Sigmoid colon (tissue), 7 donors: ENCODE data around the gene PREP. TPM values are rescaled to one million over a fixed set of nuclear protein-coding genes. Genes with fewer than 3 reads are reported as not detected.

Experiments
- DNase-seq: peaks from one replicate; pipeline ENCODE4 v3.0.0-alpha.2; 2019
- H3K27ac ChIP-seq, 4 donors: fragments of 200-600 bp; sonication (generic); one replicate each; pipeline ENCODE4 v1.5.1; 2016 to 2019; ENCODE audit warnings: mild to moderate bottlenecking in 1 of 4
- H3K27me3 ChIP-seq, 3 donors: fragments of 200-600 bp; sonication (generic); one replicate each; pipeline ENCODE4 v1.5.1; 2019; ENCODE audit warnings: mild to moderate bottlenecking in 1 of 3
- H3K36me3 ChIP-seq, 4 donors: fragments of 200-600 bp; sonication (generic); one replicate each; pipeline ENCODE4 v1.5.1; 2016 to 2019
- H3K4me1 ChIP-seq, 4 donors: fragments of 200-600 bp; sonication (generic); one replicate each; pipeline ENCODE4 v1.5.1; 2017 to 2019
- H3K4me3 ChIP-seq, 4 donors: fragments of 200-600 bp; sonication (generic); one replicate each; pipeline ENCODE4 v1.5.1; 2017 to 2019; ENCODE audit warnings: mild to moderate bottlenecking in 2 of 4, moderate library complexity in 1 of 4
- H3K9me3 ChIP-seq, 4 donors: fragments of 200-600 bp in 3 of 4; sonication (generic) in 3 of 4; one replicate each; pipeline versions ENCODE4 v1.5.1 to v1.6.1; 2013 to 2019
- CTCF ChIP-seq, 4 experiments: fragments of 450-650 bp in 3 of 4; fragments of 200-600 bp in 1 of 4; IDR thresholded peaks; one replicate each; pipeline ENCODE4 v1.5.1; 2016 to 2019; ENCODE audit warnings: antibody characterized with exemption in 4 of 4, mild to moderate bottlenecking in 3 of 4, moderate library complexity in 2 of 4
- EP300 ChIP-seq, 4 donors: sonication (generic); formaldehyde crosslinking; IDR thresholded peaks; one replicate each; pipeline ENCODE4 v1.6.1; 2017; ENCODE audit warnings: antibody characterized with exemption in 4 of 4
- POLR2A ChIP-seq, 2 donors: fragments of 450-650 bp; IDR thresholded peaks; one replicate each; pipeline ENCODE4 v1.6.1; 2016; ENCODE audit warnings: antibody characterized with exemption in 2 of 2, mild to moderate bottlenecking in 2 of 2, moderate library complexity in 2 of 2
- POLR2AphosphoS5 ChIP-seq, 4 donors: sonication (generic); formaldehyde crosslinking; IDR thresholded peaks; one replicate each; pipeline ENCODE4 v1.6.1; 2017; ENCODE audit warnings: antibody characterized with exemption in 4 of 4
- WGBS, 2 donors: extraction: QIAGEN DNeasy Blood & Tissue Kit; methylation state at CpG; one replicate each; pipeline ENCODE4 v1.1.7; 2013; 5-methylcytosine and 5-hydroxymethylcytosine counted together
- intact Hi-C: fragments of 100-400 bp; cut with DNase I; formaldehyde crosslinking; loops from one replicate; pipeline ENCODE4 v1.15.1; 2023
- polyA plus RNA-seq, 3 donors: library from polyadenylated mRNA; stranded (reverse); fragments of 200-250 nt; gene quantifications; one replicate each; pipeline ENCODE4 v1.2.3, GENCODE V29; 2013
- total RNA-seq, 4 donors: library from RNA; depleted of rRNA; stranded (reverse); fragments of >200 nt; gene quantifications; one replicate each; pipeline ENCODE4 v1.1.0, GENCODE V29; 2016
- donor health status: healthy with polysubstance abuse.
- donor health status: Bipolar disorder and iron deficiency.
- donor health status: healthy.

The PREP gene
- total RNA-seq (10 to 100 TPM; 14.1 to 23.5 (median 21.1) TPM), polyA plus RNA-seq (10 to 100 TPM; 37.2 to 47.9 (median 44.6) TPM)

- Histone ChIP-seq H3K36me3 (no peaks in the 10 kb centered on the region), H3K4me3 (peak within 1 kb of the TSS; percentile 86 to 95 (median 90)), H3K27ac (peak within 1 kb of the TSS; percentile 78 to 89 (median 86)), H3K27me3 (no peaks in the 10 kb centered on the region), H3K9me3 (no peaks in the 10 kb centered on the region), H3K4me1 (peaks cover 0 to 30% (median 25%) of the 10 kb centered on the region in 4 donors)
- 1 to 2% methylated on average over 84 of the region's 84 CpGs for WGBS, 2 donors
- DNase-seq: peak; percentile 90
- peak; percentile 76 to 94 (median 86) for TF ChIP-seq CTCF (IDR thresholded peaks at IDR 0.05)
- TF ChIP-seq EP300 (IDR thresholded peaks at IDR 0.05): no peak
- peak in 3 of 4 donors; percentile 30 to 48 (median 33) for TF ChIP-seq POLR2AphosphoS5 (IDR thresholded peaks at IDR 0.05)
- no peak for TF ChIP-seq POLR2A (IDR thresholded peaks at IDR 0.05)
- intact Hi-C loops: loop anchor here (1.0 to 5.0 kb wide), 3 partner anchors 76 to 316 kb away; a partner anchor contains a TSS
These were observed at the start of gene PREP for GRCh38 chr6:105402939-105403935. Gene PREP (minus strand): TSS chr6:105403082. CDS start chr6:105402891, 191 bp downstream.

- no peak for TF ChIP-seq EP300 (IDR thresholded peaks at IDR 0.05)
- no peak for TF ChIP-seq POLR2A (IDR thresholded peaks at IDR 0.05)
- no peak overlapping the region for H3K27ac ChIP-seq
These were observed 49.5 kb upstream of the PREP start for GRCh38 chr6:105452376-105452775.

GRCh38 chr6:105449756-105450390 lies 47.0 kb upstream of the PREP start:
- no peak overlapping the region for H3K27ac ChIP-seq
- H3K4me3 ChIP-seq: no peak overlapping the region
- no peaks in the 10 kb centered on the region for H3K36me3 ChIP-seq
- intact Hi-C loops: no loop called here
- TF ChIP-seq CTCF (IDR thresholded peaks at IDR 0.05) (no peak), POLR2A (IDR thresholded peaks at IDR 0.05) (no peak), POLR2AphosphoS5 (IDR thresholded peaks at IDR 0.05) (no peak), EP300 (IDR thresholded peaks at IDR 0.05) (no peak)
- 86 to 94% methylated on average over 2 of the region's 2 CpGs for WGBS, 2 donors
- no peaks in the 10 kb centered on the region for H3K4me1 ChIP-seq
- H3K27me3 ChIP-seq: no peaks in the 10 kb centered on the region
- no peak for DNase-seq
- H3K9me3 ChIP-seq: no peaks in the 10 kb centered on the region

More at GRCh38 chr6:105452376-105452775, 49.5 kb upstream of the PREP start:
- Histone ChIP-seq H3K4me3 (no peak overlapping the region), H3K36me3 (no peaks in the 10 kb centered on the region), H3K27me3 (no peaks in the 10 kb centered on the region), H3K9me3 (no peaks in the 10 kb centered on the region), H3K4me1 (no peaks in the 10 kb centered on the region)
- WGBS, 2 donors: 99% methylated on average over 2 of the region's 2 CpGs
- intact Hi-C loops: no loop called here
- DNase-seq: no peak

- no peak overlapping the region for H3K27ac ChIP-seq
- DNase-seq: no peak
- no peak overlapping the region for H3K4me3 ChIP-seq
- no peaks in the 10 kb centered on the region for H3K4me1 ChIP-seq
- 63 to 70% methylated on average over 1 of the region's 1 CpG for WGBS, 2 donors
- H3K36me3 ChIP-seq: no peaks in the 10 kb centered on the region
- TF ChIP-seq POLR2AphosphoS5 (IDR thresholded peaks at IDR 0.05): no peak
- H3K9me3 ChIP-seq: no peaks in the 10 kb centered on the region
- intact Hi-C loops: no loop called here
- no peaks in the 10 kb centered on the region for H3K27me3 ChIP-seq
These were observed 42.6 kb upstream of the PREP start for GRCh38 chr6:105445481-105445880.

GRCh38 chr6:105443941-105444340 lies 41.1 kb upstream of the PREP start:
- H3K27me3 ChIP-seq: no peaks in the 10 kb centered on the region
- no peak for DNase-seq
- H3K4me1 ChIP-seq: no peaks in the 10 kb centered on the region
- WGBS, 2 donors: 84 to 88% methylated on average over 6 of the region's 6 CpGs
- TF ChIP-seq POLR2A (IDR thresholded peaks at IDR 0.05): no peak
- H3K27ac ChIP-seq: no peak overlapping the region
- intact Hi-C loops: no loop called here
- H3K36me3 ChIP-seq: no peaks in the 10 kb centered on the region
- H3K4me3 ChIP-seq: no peak overlapping the region
- no peaks in the 10 kb centered on the region for H3K9me3 ChIP-seq

- no peaks in the 10 kb centered on the region for H3K27me3 ChIP-seq
- no peak for DNase-seq
- no peak for TF ChIP-seq CTCF (IDR thresholded peaks at IDR 0.05)
- TF ChIP-seq POLR2A (IDR thresholded peaks at IDR 0.05): no peak
- TF ChIP-seq POLR2AphosphoS5 (IDR thresholded peaks at IDR 0.05): no peak
- no peak for TF ChIP-seq EP300 (IDR thresholded peaks at IDR 0.05)
- no peak overlapping the region for H3K4me3 ChIP-seq
- intact Hi-C loops: no loop called here
- H3K27ac ChIP-seq: no peak overlapping the region
- H3K36me3 ChIP-seq: no peaks in the 10 kb centered on the region
- no peaks in the 10 kb centered on the region for H3K4me1 ChIP-seq
- H3K9me3 ChIP-seq: no peaks in the 10 kb centered on the region
- WGBS, 2 donors: 66 to 68% methylated on average over 1 of the region's 1 CpG
These were observed 39.5 kb upstream of the PREP start for GRCh38 chr6:105442369-105442768.
